Panc1 (cell line): Measurements from ENCODE around the gene ACVR1B. TPM values are rescaled to one million over a fixed set of nuclear protein-coding genes. Genes with fewer than 3 reads are reported as not detected.

Experiments used
- ATAC-seq: fragments of 200-7000 bp; cut with Tn5 transposase; 2 replicates; pipeline ENCODE4 v1.9.1; 2020; ENCODE audit warnings: mild to moderate bottlenecking, moderate library complexity
- BruUV-seq: library from RNA; stranded (reverse); fragments of 400-500 nt; replicated peaks from 2 replicates; lab custom pipeline; 2021; lab: Mats Ljungman, UMichigan
- CTCF ChIA-PET: fragments of 300-600 bp; sonication (Branson Sonifier 250); formaldehyde crosslinking; loops from one replicate; lab custom pipeline; 2022; ENCODE audit warnings: antibody characterized with exemption; lab: Charles Lee
- POLR2A ChIA-PET: fragments of 300-600 bp; sonication (Branson Sonifier 250); formaldehyde crosslinking; loops from one replicate; lab custom pipeline; 2022; ENCODE audit warnings: antibody characterized with exemption; lab: Charles Lee
- DNase-seq: peaks from one replicate; pipeline ENCODE4 v3.0.0-alpha.2; 2010; ENCODE audit warnings: low read depth, low spot score
- H3K27ac ChIP-seq: 2 replicates; pipeline ENCODE4 v1.5.1; 2011; ENCODE audit warnings: mild to moderate bottlenecking, low read length, inconsistent platforms
- H3K27me3 ChIP-seq: fragments of 200-500 bp; sonication (Bioruptor generic); 2 replicates; pipeline ENCODE4 v1.6.0; 2014; ENCODE audit warnings: low read length, inconsistent platforms; ENCODE audit not compliant: control insufficient read depth, insufficient read depth
- H3K36me3 ChIP-seq: fragments of 200-500 bp; sonication (Bioruptor generic); 2 replicates; pipeline ENCODE4 v1.5.1; 2014; ENCODE audit warnings: inconsistent platforms, mild to moderate bottlenecking, low read length, moderate library complexity; ENCODE audit not compliant: control insufficient read depth, insufficient read depth
- H3K4me1 ChIP-seq: 2 replicates; pipeline ENCODE4 v1.5.1; 2011; ENCODE audit warnings: inconsistent platforms, mild to moderate bottlenecking, low read length, moderate library complexity; ENCODE audit not compliant: control insufficient read depth, insufficient read depth
- H3K4me3 ChIP-seq, 2 experiments: 2 replicates each; pipeline ENCODE4 v1.5.1; 2011 to 2012; ENCODE audit warnings: low read depth in 2 of 2, low read length in 2 of 2, mild to moderate bottlenecking in 2 of 2, inconsistent platforms in 1 of 2, moderate library complexity in 1 of 2
- H3K9me3 ChIP-seq: fragments of 200-500 bp; sonication (Bioruptor generic); 2 replicates; pipeline ENCODE4 v1.5.1; 2014; ENCODE audit warnings: low read depth, mild to moderate bottlenecking, inconsistent platforms, low read length, moderate library complexity; ENCODE audit not compliant: control insufficient read depth, insufficient read depth
- CTCF ChIP-seq: fragments of 450-650 bp; IDR thresholded peaks from 2 replicates; pipeline ENCODE4 v1.5.1; 2017; ENCODE audit warnings: mild to moderate bottlenecking
- POLR2AphosphoS5 ChIP-seq: IDR thresholded peaks from 2 replicates; pipeline ENCODE4 v1.6.1; 2012; ENCODE audit warnings: mild to moderate bottlenecking, low read depth, low read length, moderate library complexity
- REST ChIP-seq, 2 experiments: IDR thresholded peaks; 2 replicates each; pipeline ENCODE4 v1.6.1; 2011 to 2012; ENCODE audit warnings: low read depth in 2 of 2, control low read depth in 1 of 2, low read length in 1 of 2, mild to moderate bottlenecking in 1 of 2, moderate library complexity in 1 of 2; ENCODE audit not compliant: insufficient read depth in 1 of 2
- SIN3A ChIP-seq: IDR thresholded peaks from 2 replicates; pipeline ENCODE4 v1.6.1; 2012; ENCODE audit warnings: low read depth, mild to moderate bottlenecking, low read length, moderate library complexity, borderline replicate concordance; ENCODE audit not compliant: insufficient read depth
- TCF7L2 ChIP-seq: IDR thresholded peaks from 2 replicates; pipeline ENCODE4 v1.6.1; 2011; ENCODE audit warnings: mild to moderate bottlenecking, low read depth, low read length, inconsistent platforms
- in situ Hi-C: cut with HindIII; loops from 2 replicates; pipeline ENCODE4 v1.10.0; 2016; ENCODE audit warnings: low sequenced_read_pairs, low pct_unique_long_range_greater_than_20kb
- intact Hi-C: fragments of 100-400 bp; cut with micrococcal nuclease; formaldehyde crosslinking; loops from one replicate; pipeline ENCODE4 v1.10.0; 2022; ENCODE audit not compliant: unreplicated experiment
- total RNA-seq: library from RNA; stranded (reverse); gene quantifications from one replicate; pipeline ENCODE4 v1.2.1, GENCODE V29; 2021; ENCODE audit not compliant: unreplicated experiment

Gene ACVR1B
- total RNA-seq, 1 experiment from 2014 or later, result 23.0 TPM

- BruUV-seq, result no TSS peak
- no peak for TF ChIP-seq SIN3A
- TF ChIP-seq POLR2AphosphoS5, result no peak
- no peak for TF ChIP-seq TCF7L2
- no peak for TF ChIP-seq REST (IDR thresholded peaks at IDR 0.05; ENCODE audit: insufficient read depth in 1 of 2, low read depth in 2 of 2, low read length in 1 of 2)
- TF ChIP-seq CTCF, result no peak
- in situ Hi-C loops (no loop called here), intact Hi-C loops (no loop called here)
- Histone ChIP-seq H3K9me3 (no peaks in the 10 kb centered on the region), H3K4me1 (peaks cover 27% of the 10 kb centered on the region), H3K36me3 (no peaks in the 10 kb centered on the region), H3K27me3 (no peaks in the 10 kb centered on the region), H3K4me3 (no peak overlapping the region), H3K27ac (no peak overlapping the region; the same call in 1 of the 2 replicates)
- ChIA-PET POLR2A (no interaction called here), CTCF (no interaction called here)
- ATAC-seq, result no peak
- no peak for DNase-seq
These were observed 9.4 kb downstream of the ACVR1B start for GRCh38 chr12:51960890-51961289.

- intact Hi-C loops (no loop called here), in situ Hi-C loops (no loop called here)
- no TSS peak for BruUV-seq
- DNase-seq, result no peak
- Histone ChIP-seq H3K27ac (no peak overlapping the region; the same call in 1 of the 2 replicates), H3K36me3 (no peaks in the 10 kb centered on the region), H3K4me1 (peaks cover 25% of the 10 kb centered on the region), H3K9me3 (no peaks in the 10 kb centered on the region), H3K4me3 (no peak overlapping the region), H3K27me3 (no peaks in the 10 kb centered on the region)
- TF ChIP-seq POLR2AphosphoS5 (no peak), TCF7L2 (no peak), CTCF (no peak), SIN3A (no peak), REST (IDR thresholded peaks at IDR 0.05; ENCODE audit: insufficient read depth in 1 of 2, low read depth in 2 of 2, low read length in 1 of 2) (no peak)
- CTCF ChIA-PET, result interaction anchor here (1.0 kb wide), 1 partner anchor 9 kb away, joined by 7 read pairs; no protein-coding TSS in a partner anchor
- ATAC-seq, result peak; percentile 77
- POLR2A ChIA-PET, result interaction anchor here (0.8 kb wide), 1 partner anchor 40 kb away, joined by 3 read pairs; no protein-coding TSS in a partner anchor
These were observed 10.3 kb downstream of the ACVR1B start for GRCh38 chr12:51961834-51962233.
